ENCODE results near the gene BCL7A.

The BCL7A gene

DNA sequence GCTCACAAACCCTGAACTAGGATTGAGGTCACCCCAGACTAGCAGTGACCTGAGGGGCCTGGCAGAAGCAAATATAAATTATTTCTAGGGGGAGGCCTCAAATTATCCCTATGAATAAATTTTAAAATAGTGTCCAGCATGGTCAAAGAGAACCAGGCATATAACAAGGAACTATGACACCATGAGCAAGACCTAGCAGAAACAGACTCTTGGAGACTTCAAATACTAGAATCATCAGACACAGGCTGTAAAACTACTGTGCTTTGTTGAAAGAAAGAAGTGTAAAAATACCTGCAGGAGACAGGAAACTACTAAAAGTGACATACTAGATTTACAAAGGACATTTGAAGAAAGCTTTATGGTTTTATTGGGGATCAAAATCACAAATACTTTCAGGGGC lies 3.2 kb upstream of the BCL7A start:
- H3K36me3 ChIP-seq, result no peaks in the 10 kb centered on the region
- H3K27me3 ChIP-seq, result no peaks in the 10 kb centered on the region
- no peaks in the 10 kb centered on the region for H3K9me3 ChIP-seq
- no peak overlapping the region for H3K4me3 ChIP-seq (ENCODE audit: low read depth, low read length)
- DNase-seq, result no peak
- TF ChIP-seq, protein P1, sequence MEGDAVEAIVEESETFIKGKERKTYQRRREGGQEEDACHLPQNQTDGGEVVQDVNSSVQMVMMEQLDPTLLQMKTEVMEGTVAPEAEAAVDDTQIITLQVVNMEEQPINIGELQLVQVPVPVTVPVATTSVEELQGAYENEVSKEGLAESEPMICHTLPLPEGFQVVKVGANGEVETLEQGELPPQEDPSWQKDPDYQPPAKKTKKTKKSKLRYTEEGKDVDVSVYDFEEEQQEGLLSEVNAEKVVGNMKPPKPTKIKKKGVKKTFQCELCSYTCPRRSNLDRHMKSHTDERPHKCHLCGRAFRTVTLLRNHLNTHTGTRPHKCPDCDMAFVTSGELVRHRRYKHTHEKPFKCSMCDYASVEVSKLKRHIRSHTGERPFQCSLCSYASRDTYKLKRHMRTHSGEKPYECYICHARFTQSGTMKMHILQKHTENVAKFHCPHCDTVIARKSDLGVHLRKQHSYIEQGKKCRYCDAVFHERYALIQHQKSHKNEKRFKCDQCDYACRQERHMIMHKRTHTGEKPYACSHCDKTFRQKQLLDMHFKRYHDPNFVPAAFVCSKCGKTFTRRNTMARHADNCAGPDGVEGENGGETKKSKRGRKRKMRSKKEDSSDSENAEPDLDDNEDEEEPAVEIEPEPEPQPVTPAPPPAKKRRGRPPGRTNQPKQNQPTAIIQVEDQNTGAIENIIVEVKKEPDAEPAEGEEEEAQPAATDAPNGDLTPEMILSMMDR (IDR thresholded peaks at IDR 0.05; ENCODE audit: low read depth, low read length), result no peak
- no peaks in the 10 kb centered on the region for H3K4me1 ChIP-seq

DNA sequence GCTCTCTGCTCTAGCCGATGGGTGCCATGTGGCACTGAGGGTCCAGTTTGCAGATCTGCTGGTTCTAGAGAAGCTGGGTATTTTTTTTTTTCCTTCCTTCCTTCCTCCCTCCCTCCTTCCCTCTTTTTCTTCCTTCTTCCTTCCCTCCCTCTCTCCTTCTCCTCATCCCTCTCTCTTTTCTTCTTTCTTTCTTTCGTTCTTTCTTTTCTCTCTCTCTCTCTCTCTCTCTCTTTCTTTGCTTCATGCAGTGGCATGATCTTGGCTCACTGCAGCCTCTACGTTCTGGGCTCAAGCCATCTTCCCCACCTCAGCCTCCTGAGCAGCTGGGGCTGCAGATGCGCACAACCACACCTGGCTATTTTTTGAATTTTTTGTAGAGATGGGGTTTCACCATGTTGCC lies 2.7 kb upstream of the BCL7A start:
- Histone ChIP-seq H3K4me3 (ENCODE audit: low read depth, low read length) (no peak overlapping the region), H3K4me1 (no peaks in the 10 kb centered on the region), H3K9me3 (no peaks in the 10 kb centered on the region), H3K27me3 (no peaks in the 10 kb centered on the region), H3K36me3 (no peaks in the 10 kb centered on the region)
- TF ChIP-seq, protein P1 (IDR thresholded peaks at IDR 0.05; ENCODE audit: low read depth, low read length), result no peak
- DNase-seq, result no peak

DNA sequence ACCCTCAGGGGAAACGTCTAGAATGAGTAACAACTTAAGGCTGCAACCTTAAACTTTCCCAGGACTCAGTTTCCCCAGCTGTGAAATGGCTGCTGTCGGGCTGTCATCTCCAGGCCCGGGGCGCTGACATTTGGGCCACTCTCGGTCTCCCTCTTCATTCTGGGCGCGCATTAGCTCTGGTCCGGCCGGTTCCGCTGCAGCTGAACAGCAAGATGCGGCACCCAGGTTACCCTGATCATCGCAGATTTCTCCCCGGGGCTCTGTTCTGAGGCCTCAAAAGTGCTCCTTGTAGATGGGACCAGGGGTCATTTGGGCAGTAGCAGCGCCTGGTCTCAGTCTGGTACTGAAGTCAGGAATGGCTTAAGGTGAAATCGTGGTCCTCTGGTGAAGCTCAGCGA lies 890 bp upstream of the BCL7A start:
- no peaks in the 10 kb centered on the region for H3K9me3 ChIP-seq
- TF ChIP-seq, protein P1 (IDR thresholded peaks at IDR 0.05; ENCODE audit: low read depth, low read length), result no peak
- no peak for DNase-seq
- H3K4me1 ChIP-seq, result no peaks in the 10 kb centered on the region
- peak overlapping the region; percentile 61 for H3K4me3 ChIP-seq (ENCODE audit: low read depth, low read length)
- H3K27me3 ChIP-seq, result no peaks in the 10 kb centered on the region
- no peaks in the 10 kb centered on the region for H3K36me3 ChIP-seq

DNA sequence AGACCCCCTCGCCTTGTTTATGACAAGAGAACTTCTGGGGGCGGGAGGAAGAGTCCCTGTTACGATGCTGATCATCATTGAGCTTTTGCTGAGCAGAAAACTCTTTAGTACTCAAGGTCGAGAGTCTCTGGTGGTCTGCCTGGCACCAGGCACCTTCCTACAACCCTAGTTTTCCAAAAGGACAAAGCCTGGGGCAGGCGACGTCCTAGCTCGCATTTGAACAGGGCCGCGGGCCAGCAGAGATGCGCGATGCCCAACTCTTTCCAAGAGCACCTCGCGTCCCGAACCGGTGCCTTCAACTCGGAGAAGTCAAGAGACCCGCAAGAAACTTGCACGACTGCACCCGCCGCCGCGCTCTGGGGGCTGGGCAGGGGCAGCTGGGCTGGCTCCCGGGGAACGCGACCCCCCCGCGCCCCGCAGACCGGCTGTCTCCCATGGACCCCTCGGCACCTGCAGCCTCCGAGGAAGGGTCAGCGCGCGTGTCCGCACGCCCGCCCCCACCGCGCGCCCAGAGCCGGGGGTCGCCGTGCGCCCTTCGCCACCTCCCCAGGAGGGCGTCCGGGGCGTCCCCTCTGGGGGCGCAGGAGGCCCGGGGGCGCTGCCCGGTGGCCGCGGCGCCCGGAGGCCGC lies 377 bp upstream of the BCL7A start:
- Histone ChIP-seq H3K27me3 (no peaks in the 10 kb centered on the region), H3K9me3 (no peaks in the 10 kb centered on the region), H3K36me3 (peaks cover 1% of the 10 kb centered on the region; the same call in 1 of the 2 replicates), H3K4me1 (no peaks in the 10 kb centered on the region), H3K4me3 (ENCODE audit: low read depth, low read length) (peak overlapping the region; percentile 61)
- TF ChIP-seq, protein P1 (IDR thresholded peaks at IDR 0.05; ENCODE audit: low read depth, low read length), result no peak
- peak; percentile 46 for DNase-seq

DNA sequence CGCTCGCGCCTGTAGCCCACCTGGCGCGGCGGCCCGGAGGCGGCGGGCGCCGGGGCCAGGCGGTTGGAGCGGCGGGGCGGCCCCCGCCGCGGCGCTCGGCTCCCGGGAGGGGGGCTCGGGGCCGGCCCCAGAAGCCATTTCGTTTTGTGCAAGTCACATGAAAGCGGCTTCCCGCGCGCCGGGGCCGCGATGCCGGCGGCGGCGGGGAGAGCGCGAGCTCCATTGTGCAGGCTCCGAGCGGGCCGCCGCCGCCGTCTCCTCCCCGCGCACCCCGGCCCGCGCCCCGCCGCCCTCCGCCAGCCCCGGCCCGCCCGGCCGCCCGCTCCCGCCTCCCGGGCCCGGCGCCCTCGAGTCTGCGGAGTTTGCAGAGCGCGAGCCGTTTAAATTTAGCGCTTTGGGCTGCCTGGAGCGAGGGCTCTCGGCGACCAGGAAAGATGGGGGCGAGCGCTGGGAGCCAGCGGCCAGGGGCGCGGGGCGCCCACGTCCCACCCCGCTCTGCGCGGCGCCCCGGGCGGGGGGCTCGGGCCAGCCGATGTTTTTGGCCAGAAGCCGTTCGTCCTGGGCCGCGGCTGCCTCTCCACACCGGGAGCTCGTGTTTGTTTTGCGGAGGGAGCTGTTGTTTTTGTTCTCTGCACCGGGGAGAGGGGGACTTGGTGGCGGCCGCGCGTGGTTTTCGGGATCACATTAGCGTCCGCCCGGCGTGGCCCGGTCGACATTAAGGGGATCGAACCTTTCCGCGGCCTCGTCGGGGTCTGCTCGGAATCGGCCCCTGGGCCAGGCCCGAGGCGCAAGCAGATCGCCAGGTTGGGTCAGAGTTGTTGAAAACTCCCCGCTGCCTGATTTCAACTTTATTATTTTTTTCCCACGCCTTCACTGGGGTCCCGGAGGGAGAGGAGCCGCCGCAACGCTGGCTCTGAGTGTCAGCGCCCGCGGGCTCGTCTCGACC lies 982 bp downstream of the BCL7A start:
- H3K9me3 ChIP-seq, result no peaks in the 10 kb centered on the region
- H3K27me3 ChIP-seq, result no peaks in the 10 kb centered on the region
- H3K4me1 ChIP-seq, result no peaks in the 10 kb centered on the region
- H3K36me3 ChIP-seq, result peaks cover 3% of the 10 kb centered on the region; the same call in 1 of the 2 replicates
- peak overlapping the region; percentile 71 for H3K4me3 ChIP-seq (ENCODE audit: low read depth, low read length)
- DNase-seq, result peak; percentile 52
- TF ChIP-seq, protein P1 (IDR thresholded peaks at IDR 0.05; ENCODE audit: low read depth, low read length), result no peak

Measured in BE2C (cell line).